T-helper 2 cell (primary cell): ENCODE measurements around the gene MTMR12.
"Not testable (repeated sequence)": the region's sequence is repeated elsewhere in the genome, so short reads cannot be mapped to it uniquely, and the experiment has no call there.

Experiments used
- DNase-seq, 5 experiments: peaks; one replicate each; pipeline versions ENCODE4 v3.0.0 to v3.0.0-alpha.2; 2012 to 2022

MTMR12 gene

GRCh38 chr5:32232441-32233219, 80.1 kb downstream of the MTMR12 start:
- peak; percentile 40 to 78 (median 58) for DNase-seq

GRCh38 chr5:32231929-32232328, 80.8 kb downstream of the MTMR12 start:
- no peak for DNase-seq

- DNase-seq: no peak
Observed at GRCh38 chr5:32231241-32231640, 81.5 kb downstream of the MTMR12 start.

- no peak for DNase-seq
Observed at GRCh38 chr5:32230356-32231099, 82.2 kb downstream of the MTMR12 start.

GRCh38 chr5:32229586-32229985, 83.2 kb downstream of the MTMR12 start:
- DNase-seq: no peak

- no peak for DNase-seq
Observed at GRCh38 chr5:32228816-32229215, 83.9 kb downstream of the MTMR12 start.

GRCh38 chr5:32225445-32225844, 87.3 kb downstream of the MTMR12 start:
- DNase-seq: no peak

- DNase-seq: no peak
Observed at GRCh38 chr5:32223972-32224609, 88.6 kb downstream of the MTMR12 start.

- no peak for DNase-seq
Observed at GRCh38 chr5:32222723-32223470, 89.8 kb downstream of the MTMR12 start.

GRCh38 chr5:32217886-32218396, 94.8 kb downstream of the MTMR12 start:
- no peak for DNase-seq

GRCh38 chr5:32214344-32214743, 98.4 kb downstream of the MTMR12 start:
- not testable (repeated sequence) for DNase-seq

- DNase-seq: no peak
Observed at GRCh38 chr5:32210151-32210550, 102.6 kb downstream of the MTMR12 start.

GRCh38 chr5:32208837-32209236, 103.9 kb downstream of the MTMR12 start:
- not testable (repeated sequence) for DNase-seq

- no peak for DNase-seq
Observed at GRCh38 chr5:32207355-32207634, 105.4 kb downstream of the MTMR12 start.

- no peak for DNase-seq
Observed at GRCh38 chr5:32206509-32207354, 106.0 kb downstream of the MTMR12 start.

- no peak for DNase-seq
Observed at GRCh38 chr5:32206053-32206452, 106.7 kb downstream of the MTMR12 start.

GRCh38 chr5:32202394-32202793, 110.3 kb downstream of the MTMR12 start:
- DNase-seq: no peak

GRCh38 chr5:32201122-32201753, 111.5 kb downstream of the MTMR12 start:
- DNase-seq: no peak

- no peak for DNase-seq
Observed at GRCh38 chr5:32197032-32197431, 115.7 kb downstream of the MTMR12 start.

GRCh38 chr5:32195265-32195664, 117.5 kb downstream of the MTMR12 start:
- DNase-seq: no peak

- DNase-seq: no peak
Observed at GRCh38 chr5:32193591-32193990, 119.1 kb downstream of the MTMR12 start.
